ENCODE data around the gene ABLIM1. TPM values are rescaled to one million over a fixed set of nuclear protein-coding genes. Genes with fewer than 3 reads are reported as not detected.

ABLIM1 gene
- total and polyA plus RNA-seq, 3 donors from 2014 or later: 90.0 to 137 (median 128) TPM

DNA sequence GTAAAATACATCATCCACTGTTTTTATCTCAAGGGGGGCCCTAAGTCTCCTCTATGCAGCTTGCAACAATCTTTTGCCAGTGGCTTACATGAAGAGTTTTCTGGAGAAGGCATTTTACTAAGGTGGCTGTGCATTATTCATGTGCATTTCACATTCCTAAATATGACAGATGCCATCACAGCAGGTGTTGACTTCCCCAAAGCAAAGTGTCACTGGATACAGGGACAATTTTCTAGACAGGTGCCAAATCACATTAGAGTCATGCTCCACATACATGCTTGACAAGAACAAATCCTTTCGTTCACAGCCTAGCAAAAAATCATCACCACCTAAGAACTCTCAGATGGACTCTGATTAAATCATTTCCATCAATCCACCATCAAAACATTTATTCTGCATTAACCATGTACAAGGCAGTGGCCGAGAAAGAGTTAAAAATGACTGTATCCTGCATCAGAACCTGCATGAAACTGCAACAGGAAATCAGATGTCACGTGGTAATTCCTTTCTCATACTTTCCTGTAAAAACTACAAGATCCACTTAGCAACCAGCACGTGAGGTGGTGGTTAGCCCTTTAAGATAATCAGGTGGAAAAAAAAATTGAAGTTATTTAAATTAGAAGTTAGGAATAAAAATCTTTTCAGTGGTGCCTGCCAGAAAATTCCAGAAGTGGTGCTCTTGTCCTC is 165.6 kb downstream of the ABLIM1 start:
- Histone ChIP-seq H3K36me3 (ENCODE audit: low read depth, missing control alignments) (no peaks in the 10 kb centered on the region), H3K4me3 (no peak overlapping the region), H3K9me3 (no peaks in the 10 kb centered on the region), H3K27me3 (no peaks in the 10 kb centered on the region), H3K27ac (peak overlapping the region in 1 of 2 donors; percentile 34), H3K4me1 (peaks cover 26% of the 10 kb centered on the region)
- TF ChIP-seq, protein P1, sequence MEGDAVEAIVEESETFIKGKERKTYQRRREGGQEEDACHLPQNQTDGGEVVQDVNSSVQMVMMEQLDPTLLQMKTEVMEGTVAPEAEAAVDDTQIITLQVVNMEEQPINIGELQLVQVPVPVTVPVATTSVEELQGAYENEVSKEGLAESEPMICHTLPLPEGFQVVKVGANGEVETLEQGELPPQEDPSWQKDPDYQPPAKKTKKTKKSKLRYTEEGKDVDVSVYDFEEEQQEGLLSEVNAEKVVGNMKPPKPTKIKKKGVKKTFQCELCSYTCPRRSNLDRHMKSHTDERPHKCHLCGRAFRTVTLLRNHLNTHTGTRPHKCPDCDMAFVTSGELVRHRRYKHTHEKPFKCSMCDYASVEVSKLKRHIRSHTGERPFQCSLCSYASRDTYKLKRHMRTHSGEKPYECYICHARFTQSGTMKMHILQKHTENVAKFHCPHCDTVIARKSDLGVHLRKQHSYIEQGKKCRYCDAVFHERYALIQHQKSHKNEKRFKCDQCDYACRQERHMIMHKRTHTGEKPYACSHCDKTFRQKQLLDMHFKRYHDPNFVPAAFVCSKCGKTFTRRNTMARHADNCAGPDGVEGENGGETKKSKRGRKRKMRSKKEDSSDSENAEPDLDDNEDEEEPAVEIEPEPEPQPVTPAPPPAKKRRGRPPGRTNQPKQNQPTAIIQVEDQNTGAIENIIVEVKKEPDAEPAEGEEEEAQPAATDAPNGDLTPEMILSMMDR (IDR thresholded peaks at IDR 0.05): no peak
- TF ChIP-seq POLR2A (IDR thresholded peaks at IDR 0.05): no peak
- 47 to 48% methylated on average over 4 of the region's 4 CpGs for WGBS, 2 donors
- no peak for DNase-seq
- intact Hi-C loops (cut with DNase I; ENCODE audit: low total_unique reads): no loop called here

DNA sequence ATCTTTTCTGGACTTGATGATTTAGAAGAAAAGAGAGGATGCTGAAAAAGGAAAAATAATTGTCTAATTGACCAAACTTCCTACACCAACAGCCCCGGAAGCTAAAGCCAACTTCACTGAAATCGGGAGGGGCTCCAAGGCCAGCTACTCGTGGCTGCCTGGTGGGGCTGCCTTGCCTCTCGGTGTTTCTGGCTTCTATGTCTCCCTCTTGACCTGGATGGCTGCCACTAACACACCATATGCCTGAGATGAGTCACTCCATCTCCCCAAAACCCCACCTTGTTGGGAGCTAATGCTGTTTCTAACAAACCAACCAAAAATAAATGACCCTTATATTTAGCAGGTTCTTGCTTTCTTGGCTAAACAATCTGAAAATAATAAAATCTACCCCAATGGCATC is 166.1 kb downstream of the ABLIM1 start:
- intact Hi-C loops (cut with DNase I; ENCODE audit: low total_unique reads): no loop called here
- no peaks in the 10 kb centered on the region for H3K36me3 ChIP-seq (ENCODE audit: low read depth, missing control alignments)
- TF ChIP-seq POLR2A (IDR thresholded peaks at IDR 0.05): no peak
- TF ChIP-seq, protein P1 (IDR thresholded peaks at IDR 0.05): no peak
- H3K4me1 ChIP-seq: peaks cover 23% of the 10 kb centered on the region
- DNase-seq: peak; percentile 49
- H3K27me3 ChIP-seq: no peaks in the 10 kb centered on the region
- H3K9me3 ChIP-seq: no peaks in the 10 kb centered on the region
- peak overlapping the region in 1 of 2 donors; percentile 34 for H3K27ac ChIP-seq
- H3K4me3 ChIP-seq: no peak overlapping the region
- 30 to 35% methylated on average over 4 of the region's 4 CpGs for WGBS, 2 donors

DNA sequence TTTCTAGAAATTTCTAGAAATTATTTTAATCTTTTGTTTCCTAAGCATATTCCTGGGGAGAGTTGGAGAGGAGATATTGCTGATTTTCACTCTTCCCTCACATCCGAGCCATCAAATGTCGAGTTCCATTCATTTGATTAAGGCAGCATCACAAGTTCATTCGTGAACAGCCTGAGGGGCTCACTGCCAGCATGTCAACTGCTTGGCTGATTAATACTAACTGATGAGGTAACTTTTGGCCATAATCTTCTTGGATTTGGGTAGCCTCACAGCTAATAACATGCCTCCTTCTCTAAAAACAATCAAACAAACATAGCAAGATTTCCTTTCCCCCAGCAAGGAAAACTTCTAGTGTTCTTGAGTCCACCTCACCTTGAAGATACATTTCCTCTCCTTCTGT is 166.7 kb downstream of the ABLIM1 start:
- Histone ChIP-seq H3K4me1 (peaks cover 28% of the 10 kb centered on the region), H3K27me3 (no peaks in the 10 kb centered on the region), H3K9me3 (no peaks in the 10 kb centered on the region), H3K36me3 (ENCODE audit: low read depth, missing control alignments) (no peaks in the 10 kb centered on the region), H3K4me3 (no peak overlapping the region), H3K27ac (peak overlapping the region in 1 of 2 donors; percentile 34)
- WGBS, 2 donors: 61 to 81% methylated on average over 3 of the region's 3 CpGs
- intact Hi-C loops (cut with DNase I; ENCODE audit: low total_unique reads): no loop called here
- TF ChIP-seq, protein P1 (IDR thresholded peaks at IDR 0.05): no peak
- TF ChIP-seq POLR2A (IDR thresholded peaks at IDR 0.05): no peak
- DNase-seq: no peak

DNA sequence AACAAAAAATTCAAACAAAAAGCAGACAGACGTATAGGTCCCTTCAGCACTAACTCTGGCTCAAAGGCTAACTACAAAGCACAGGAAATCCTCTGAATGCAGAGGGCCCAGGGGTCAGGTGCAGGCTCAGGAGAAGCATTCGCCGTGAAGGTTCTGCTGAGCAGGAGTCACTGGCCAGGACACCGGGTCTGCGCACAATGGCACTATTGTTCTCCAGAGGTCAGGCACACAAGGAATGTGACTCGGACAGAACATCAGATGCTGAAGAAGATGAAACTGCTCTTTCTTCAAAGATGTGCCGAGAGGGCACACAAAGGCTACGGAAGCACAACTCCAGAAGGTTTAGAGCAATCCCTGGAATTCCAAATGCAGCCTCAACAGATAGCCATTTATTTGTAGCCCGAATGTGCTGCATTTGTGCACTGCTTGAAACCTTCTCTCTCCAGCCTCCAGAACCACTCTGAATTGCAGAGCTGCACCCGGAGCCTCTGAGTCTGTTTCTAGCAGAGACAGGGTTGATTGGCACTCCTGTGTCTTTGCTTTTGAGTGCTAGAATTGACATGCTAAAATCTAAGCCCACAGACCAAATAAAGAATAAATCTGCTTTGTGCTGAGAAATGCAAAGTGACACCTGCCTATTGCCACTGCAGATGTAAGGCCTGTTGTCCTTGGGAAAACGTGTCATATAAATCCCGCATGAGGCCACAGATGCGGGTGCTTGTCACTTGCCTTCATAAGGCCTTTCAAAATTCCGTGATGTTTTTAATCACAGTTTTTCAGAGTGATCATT is 168.4 kb downstream of the ABLIM1 start:
- peak overlapping the region; percentile 9 to 83 for H3K27ac ChIP-seq
- no peak overlapping the region for H3K4me3 ChIP-seq
- TF ChIP-seq POLR2A (IDR thresholded peaks at IDR 0.05): no peak
- TF ChIP-seq, protein P1 (IDR thresholded peaks at IDR 0.05): no peak
- H3K9me3 ChIP-seq: no peaks in the 10 kb centered on the region
- H3K36me3 ChIP-seq (ENCODE audit: low read depth, missing control alignments): no peaks in the 10 kb centered on the region
- H3K27me3 ChIP-seq: no peaks in the 10 kb centered on the region
- 47% methylated on average over 14 of the region's 14 CpGs for WGBS, 2 donors
- peaks cover 43% of the 10 kb centered on the region for H3K4me1 ChIP-seq
- DNase-seq: peak; percentile 80
- intact Hi-C loops (cut with DNase I; ENCODE audit: low total_unique reads): no loop called here

Data from testis (tissue), 3 donors.